K562 treated with DMSO at 1 percent for 48 hours (cell line): Measurements from ENCODE around the gene GFRA3. TPM values are rescaled to one million over a fixed set of nuclear protein-coding genes. Genes with fewer than 3 reads are reported as not detected.

Experiments
- total RNA-seq: library from RNA; unstranded; fragments of 300-600 nt; gene quantifications from 2 replicates; pipeline ENCODE4 v1.2.3, GENCODE V29; 2022; ENCODE audit warnings: low replicate concordance; ENCODE audit errors: extremely low read depth

Gene GFRA3
- total RNA-seq: not detected in 2 replicates

DNA sequence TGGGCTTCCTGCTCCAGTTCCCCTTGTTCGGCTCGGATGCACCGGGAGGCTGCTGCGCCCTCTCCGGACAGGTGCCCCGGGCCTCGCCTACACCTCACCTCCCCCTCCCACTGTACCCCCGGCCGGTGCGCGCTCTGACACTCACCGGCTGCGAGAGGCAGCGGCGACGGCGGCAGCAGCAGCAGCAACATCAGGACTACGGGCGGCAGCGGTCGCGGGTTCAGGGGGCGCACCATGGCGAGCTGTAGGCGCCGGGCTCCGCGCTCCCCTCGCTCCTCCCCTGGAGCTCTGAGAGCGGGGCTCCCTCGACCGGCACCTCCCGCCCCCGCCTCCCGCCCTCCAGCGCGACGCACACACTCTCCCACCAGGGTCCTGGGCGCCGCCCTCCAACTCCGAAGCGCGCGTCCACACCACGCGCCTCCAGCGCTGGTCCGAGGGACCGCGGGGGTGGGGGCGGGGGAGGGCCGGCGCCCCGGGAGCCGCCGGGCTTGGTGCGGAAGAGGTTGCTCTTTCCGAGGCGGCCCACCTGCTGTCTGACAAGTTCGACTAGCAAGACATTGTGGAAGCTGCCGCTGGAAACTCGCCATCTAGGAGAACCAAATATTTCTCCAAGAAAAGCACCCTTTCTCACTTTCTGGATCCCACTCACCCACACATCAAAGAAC, at the start of gene GFRA3:
GFRA3 (minus strand) TSS at position 433 of the 665 bp plus-strand sequence; CDS start at position 236, 197 bp downstream.

GRCh38 chr5:138213161-138214029, 61.0 kb downstream of the GFRA3 start, which contains the start of gene CDC23:
Gene CDC23 (minus strand): TSS chr5:138213323. CDS start chr5:138213312, 11 bp downstream.

Other genes with a start within 250 kb of the GFRA3 start
- not detected in 2 replicates for gene FAM13B, start 241.5 kb downstream of the GFRA3 start, total RNA-seq
- gene WNT8A, start 190.6 kb downstream of the GFRA3 start, total RNA-seq: not detected in 2 replicates
- gene NME5, start 135.2 kb downstream of the GFRA3 start, total RNA-seq: not detected in 2 replicates
- not detected in 2 replicates for gene BRD8, start 96.0 kb downstream of the GFRA3 start, total RNA-seq
- gene KIF20A, start 95.5 kb downstream of the GFRA3 start, total RNA-seq: not detected in 2 replicates
- gene CDC23, start 61.3 kb downstream of the GFRA3 start, total RNA-seq: not detected in 2 replicates
- gene CDC25C, start 57.2 kb upstream of the GFRA3 start, total RNA-seq: not detected in 2 replicates
- not detected in 2 replicates for gene FAM53C, start 63.6 kb upstream of the GFRA3 start, total RNA-seq
- 101 TPM in 1 of 2 replicates, not detected in the other for gene KDM3B, start 78.1 kb upstream of the GFRA3 start, total RNA-seq
- not detected in 2 replicates for gene REEP2, start 164.4 kb upstream of the GFRA3 start, total RNA-seq
- gene EGR1, start 190.9 kb upstream of the GFRA3 start, total RNA-seq: not detected in 2 replicates